Astrocyte (in vitro differentiated cells and primary cell): Measurements from ENCODE around the gene OR7A5. TPM values are rescaled to one million over a fixed set of nuclear protein-coding genes. Genes with fewer than 3 reads are reported as not detected.
"Not testable (repeated sequence)": the region's sequence is repeated elsewhere in the genome, so short reads cannot be mapped to it uniquely, and the experiment has no call there.

Experiments used
- DNase-seq: peaks from one replicate; pipeline ENCODE4 v3.0.0-alpha.2; 2010; ENCODE audit warnings: low read depth
- FAIRE-seq: peaks from 2 replicates; lab custom pipeline; 2011; peaks lifted over from hg19 to GRCh38; lab: Jason Lieb, UNC
- H2AFZ ChIP-seq: 2 replicates; pipeline ENCODE4 v1.6.0; 2012; ENCODE audit warnings: low read depth, low read length, inconsistent platforms
- H3K27ac ChIP-seq: 2 replicates; pipeline ENCODE4 v1.5.1; 2011; ENCODE audit warnings: low read depth, low read length, inconsistent platforms
- H3K27me3 ChIP-seq: 2 replicates; pipeline ENCODE4 v1.6.0; 2011; ENCODE audit warnings: low read length, inconsistent platforms; ENCODE audit not compliant: insufficient read depth
- H3K36me3 ChIP-seq: 2 replicates; pipeline ENCODE4 v1.5.1; 2011; ENCODE audit warnings: low read length, inconsistent platforms; ENCODE audit not compliant: insufficient read depth
- H3K4me1 ChIP-seq: 2 replicates; pipeline ENCODE4 v1.5.1; 2011; ENCODE audit warnings: low read length, inconsistent platforms; ENCODE audit not compliant: insufficient read depth
- H3K4me2 ChIP-seq: 2 replicates; pipeline ENCODE4 v1.6.0; 2012; ENCODE audit warnings: low read length, inconsistent platforms
- H3K4me3 ChIP-seq: 2 replicates; pipeline ENCODE4 v1.5.1; 2011; ENCODE audit warnings: low read depth, mild to moderate bottlenecking, low read length, inconsistent platforms; ENCODE audit not compliant: insufficient read depth
- H3K79me2 ChIP-seq: 2 replicates; pipeline ENCODE4 v1.6.0; 2012; ENCODE audit warnings: mild to moderate bottlenecking, low read length, inconsistent platforms; ENCODE audit not compliant: insufficient read depth
- H3K9ac ChIP-seq: 2 replicates; pipeline ENCODE4 v1.6.0; 2012; ENCODE audit warnings: mild to moderate bottlenecking, low read length, inconsistent platforms
- H3K9me3 ChIP-seq: 2 replicates; pipeline ENCODE4 v1.5.1; 2012; ENCODE audit warnings: low read depth, mild to moderate bottlenecking, low read length, inconsistent platforms; ENCODE audit not compliant: insufficient read depth
- H4K20me1 ChIP-seq: 2 replicates; pipeline ENCODE4 v1.6.0; 2012; ENCODE audit warnings: low read length, inconsistent platforms; ENCODE audit not compliant: insufficient read depth
- H3K27ac Mint-ChIP-seq: one replicate; pipeline ENCODE4 v1.8.0; 2021; ENCODE audit warnings: mild to moderate bottlenecking, mixed read lengths; ENCODE audit not compliant: unreplicated experiment
- H3K27me3 Mint-ChIP-seq: one replicate; pipeline ENCODE4 v1.8.0; 2021; ENCODE audit warnings: low read depth, mixed read lengths; ENCODE audit not compliant: unreplicated experiment
- H3K36me3 Mint-ChIP-seq: one replicate; pipeline ENCODE4 v1.8.0; 2021; ENCODE audit warnings: low read depth, mixed read lengths; ENCODE audit not compliant: unreplicated experiment
- H3K4me1 Mint-ChIP-seq: one replicate; pipeline ENCODE4 v1.8.0; 2021; ENCODE audit warnings: low read depth, mixed read lengths; ENCODE audit not compliant: unreplicated experiment
- H3K4me3 Mint-ChIP-seq: one replicate; pipeline ENCODE4 v1.8.0; 2021; ENCODE audit warnings: mild to moderate bottlenecking, moderate library complexity, mixed read lengths; ENCODE audit not compliant: unreplicated experiment
- H3K9me3 Mint-ChIP-seq: one replicate; pipeline ENCODE4 v1.8.0; 2021; ENCODE audit warnings: mild to moderate bottlenecking, mixed read lengths; ENCODE audit not compliant: unreplicated experiment
- CTCF ChIP-seq: IDR thresholded peaks from 2 replicates; pipeline ENCODE4 v1.5.1; 2011; ENCODE audit warnings: low read depth, mild to moderate bottlenecking, inconsistent platforms, low read length, moderate library complexity; ENCODE audit not compliant: insufficient read depth
- EZH2 ChIP-seq: IDR thresholded peaks from 2 replicates; pipeline ENCODE4 v1.6.1; 2012; ENCODE audit warnings: mild to moderate bottlenecking, low read length, inconsistent platforms; ENCODE audit not compliant: insufficient read depth
- total RNA-seq: library from RNA; stranded (reverse); gene quantifications from 2 replicates; pipeline ENCODE4 v1.2.1, GENCODE V29; 2021

The OR7A5 gene
- total RNA-seq, 1 donor from 2014 or later, result not detected

- H3K4me1 ChIP-seq, result no peaks in the 10 kb centered on the region
- H4K20me1 ChIP-seq, result no peaks in the 10 kb centered on the region
- Mint-ChIP-seq H3K9me3 (no peaks in the 10 kb centered on the region), H3K27ac (no peak overlapping the region), H3K27me3 (peaks cover 11% of the 10 kb centered on the region), H3K36me3 (no peaks in the 10 kb centered on the region), H3K4me3 (no peak overlapping the region), H3K4me1 (no peaks in the 10 kb centered on the region)
- no peaks in the 10 kb centered on the region for H3K36me3 ChIP-seq
- H3K9me3 ChIP-seq, result no peaks in the 10 kb centered on the region
- H3K4me3 ChIP-seq, result no peak overlapping the region
- no peak overlapping the region for H3K4me2 ChIP-seq
- H3K27me3 ChIP-seq, result no peaks in the 10 kb centered on the region
- TF ChIP-seq EZH2 (no peak), CTCF (no peak)
- FAIRE-seq, result no peak
- no peak overlapping the region for H3K27ac ChIP-seq
- DNase-seq, result no peak
- H2AFZ ChIP-seq, result no peak overlapping the region
- H3K79me2 ChIP-seq, result no peaks in the 10 kb centered on the region
- no peak overlapping the region for H3K9ac ChIP-seq
Observed at GRCh38 chr19:14782626-14783409, 52.2 kb downstream of the OR7A5 start.

GRCh38 chr19:14781713-14782536 is 53.1 kb downstream of the OR7A5 start:
- H4K20me1 ChIP-seq, H3K27ac ChIP-seq, H3K9me3 ChIP-seq, H3K4me1 Mint-ChIP-seq, H3K27ac Mint-ChIP-seq, H3K79me2 ChIP-seq, H3K36me3 ChIP-seq, H3K4me3 Mint-ChIP-seq, H3K4me2 ChIP-seq, H3K27me3 ChIP-seq, H3K9ac ChIP-seq, DNase-seq, H2AFZ ChIP-seq, H3K4me3 ChIP-seq, H3K4me1 ChIP-seq, H3K36me3 Mint-ChIP-seq, FAIRE-seq, H3K9me3 Mint-ChIP-seq: not testable (repeated sequence)
- peaks cover 13% of the 10 kb centered on the region for H3K27me3 Mint-ChIP-seq

GRCh38 chr19:14780622-14781225 is 54.3 kb downstream of the OR7A5 start:
- not testable (repeated sequence) for H3K9ac ChIP-seq, H3K9me3 ChIP-seq, H3K79me2 ChIP-seq, H3K27ac ChIP-seq, H3K4me3 ChIP-seq, H3K27me3 ChIP-seq, H4K20me1 ChIP-seq, H3K4me1 Mint-ChIP-seq, H3K4me3 Mint-ChIP-seq, DNase-seq, H3K36me3 Mint-ChIP-seq, H2AFZ ChIP-seq, H3K27ac Mint-ChIP-seq, H3K9me3 Mint-ChIP-seq, FAIRE-seq, H3K4me1 ChIP-seq, H3K4me2 ChIP-seq, H3K36me3 ChIP-seq
- peaks cover 19% of the 10 kb centered on the region for H3K27me3 Mint-ChIP-seq
